ENCODE data around the gene EXOSC1.
A peak's percentile ranks its signal among the peaks of the same experiment; 100 is the strongest.
"Not testable (repeated sequence)": the region's sequence is repeated elsewhere in the genome, so short reads cannot be mapped to it uniquely, and the experiment has no call there.

The EXOSC1 gene

DNA sequence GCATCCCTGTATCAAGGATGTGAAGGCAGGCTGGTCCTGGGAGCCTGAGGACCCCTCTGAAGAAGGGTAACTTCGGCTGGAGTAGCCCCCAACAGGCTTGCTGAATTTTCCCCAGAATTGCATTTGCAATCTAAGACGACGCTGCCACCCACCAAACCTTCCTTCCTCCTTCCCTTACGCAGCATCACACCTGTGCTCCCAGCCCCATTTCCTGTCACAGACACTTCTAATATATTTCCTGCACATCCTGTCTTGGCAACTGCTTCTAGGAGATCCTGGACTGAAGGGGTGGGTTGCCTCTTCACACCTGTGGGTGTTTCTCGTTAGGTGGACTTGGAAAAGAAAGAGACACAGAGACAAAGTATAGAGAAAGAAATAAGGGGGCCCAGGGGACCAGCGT lies 29.2 kb downstream of the EXOSC1 start:
- no peak for DNase-seq (ENCODE audit: low read depth, low spot score)
- no peak overlapping the region for H3K4me3 ChIP-seq (ENCODE audit: low read depth, low read length)
- in situ Hi-C loops (cut with HindIII; ENCODE audit: low sequenced_read_pairs) = no loop called here
- TF ChIP-seq CTCF (IDR thresholded peaks at IDR 0.05; ENCODE audit: low read depth, low read length) = no peak

- DNase-seq (ENCODE audit: low read depth, low spot score) = no peak
- H3K4me3 ChIP-seq (ENCODE audit: low read depth, low read length) = no peak overlapping the region
- in situ Hi-C loops (cut with HindIII; ENCODE audit: low sequenced_read_pairs) = no loop called here
- no peak for TF ChIP-seq CTCF (IDR thresholded peaks at IDR 0.05; ENCODE audit: low read depth, low read length)
These were observed 32.9 kb downstream of the EXOSC1 start for GRCh38 chr10:97412891-97413304.

DNA sequence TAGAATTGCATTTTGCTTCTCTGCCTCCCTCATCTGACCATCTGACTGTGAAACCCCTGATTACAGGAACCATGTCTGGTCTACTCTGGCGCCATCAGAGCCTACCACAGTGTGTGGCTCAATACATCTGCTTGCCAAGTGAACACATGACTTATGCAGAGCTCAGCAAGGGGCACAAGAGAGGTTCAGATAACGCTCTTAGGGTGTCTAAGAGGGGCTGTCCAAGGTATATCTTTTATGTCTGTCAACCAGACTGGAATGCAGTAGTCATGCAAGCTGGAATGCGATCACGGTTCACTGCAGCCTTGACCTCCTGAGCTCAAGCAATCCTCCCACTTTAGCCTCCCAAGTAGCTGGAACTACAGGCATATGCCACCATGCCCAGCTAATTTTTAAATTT lies 34.4 kb downstream of the EXOSC1 start:
- no peak for TF ChIP-seq CTCF (IDR thresholded peaks at IDR 0.05; ENCODE audit: low read depth, low read length)
- peak; percentile 13 for DNase-seq (ENCODE audit: low read depth, low spot score)
- in situ Hi-C loops (cut with HindIII; ENCODE audit: low sequenced_read_pairs) = no loop called here
- H3K4me3 ChIP-seq (ENCODE audit: low read depth, low read length) = no peak overlapping the region

GRCh38 chr10:97408496-97408992 lies 37.3 kb downstream of the EXOSC1 start:
- no peak for DNase-seq (ENCODE audit: low read depth, low spot score)
- TF ChIP-seq CTCF (IDR thresholded peaks at IDR 0.05; ENCODE audit: low read depth, low read length) = no peak
- H3K4me3 ChIP-seq (ENCODE audit: low read depth, low read length) = no peak overlapping the region
- in situ Hi-C loops (cut with HindIII; ENCODE audit: low sequenced_read_pairs) = no loop called here

DNA sequence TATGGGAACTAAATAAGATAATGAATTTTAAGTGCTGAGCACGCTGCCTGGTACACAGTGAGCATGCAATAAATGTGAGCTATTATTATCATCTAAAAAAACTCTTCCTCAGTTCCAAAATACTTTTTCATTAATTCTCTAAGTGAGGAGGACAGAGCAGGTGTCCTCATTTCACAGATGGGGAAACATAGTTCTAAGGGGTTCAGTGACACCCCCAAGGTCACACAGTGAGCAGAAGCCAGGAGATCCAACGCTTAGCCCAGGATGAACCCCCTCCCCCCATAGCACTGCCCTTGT lies 37.9 kb downstream of the EXOSC1 start:
- no peak for TF ChIP-seq CTCF (IDR thresholded peaks at IDR 0.05; ENCODE audit: low read depth, low read length)
- H3K4me3 ChIP-seq (ENCODE audit: low read depth, low read length) = no peak overlapping the region
- in situ Hi-C loops (cut with HindIII; ENCODE audit: low sequenced_read_pairs) = no loop called here
- DNase-seq (ENCODE audit: low read depth, low spot score) = no peak

DNA sequence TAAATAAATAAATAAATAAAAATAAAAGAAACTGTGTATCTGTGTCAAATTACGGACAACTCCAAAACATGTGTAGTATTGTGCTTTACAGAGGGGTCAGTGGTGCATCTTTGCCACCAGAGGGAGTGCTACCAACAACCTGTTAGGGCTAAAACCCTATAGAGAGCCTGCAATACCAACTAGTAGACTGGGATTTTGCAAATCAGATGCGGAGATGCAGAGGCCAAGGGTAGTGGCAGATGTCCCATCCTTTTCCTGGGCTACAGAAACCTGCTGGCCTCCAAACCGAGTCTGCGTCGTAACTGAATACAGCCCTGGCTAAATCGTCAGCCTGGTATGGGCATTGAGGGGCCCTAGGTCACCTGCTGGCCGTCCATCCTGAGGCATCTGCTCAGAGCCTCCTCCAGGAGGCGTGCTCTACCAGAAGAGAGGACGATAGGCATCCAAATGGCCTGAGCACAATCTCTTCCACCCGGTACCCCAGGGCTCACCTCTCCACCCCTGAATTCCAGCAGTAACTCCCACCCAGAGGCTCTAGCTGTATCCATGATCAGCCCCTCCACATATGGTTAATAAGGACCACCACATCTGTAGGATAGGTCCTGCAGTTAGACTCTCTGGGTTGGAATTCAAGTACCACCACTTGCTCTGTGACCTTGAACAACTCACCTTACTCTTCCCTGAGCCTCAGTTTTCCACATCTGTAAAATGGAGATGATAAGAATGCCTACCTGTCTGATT lies 38.4 kb downstream of the EXOSC1 start:
- TF ChIP-seq CTCF (IDR thresholded peaks at IDR 0.05; ENCODE audit: low read depth, low read length) = peak; percentile 76
- peak; percentile 78 for DNase-seq (ENCODE audit: low read depth, low spot score)
- H3K4me3 ChIP-seq (ENCODE audit: low read depth, low read length) = no peak overlapping the region
- in situ Hi-C loops (cut with HindIII; ENCODE audit: low sequenced_read_pairs) = no loop called here

DNA sequence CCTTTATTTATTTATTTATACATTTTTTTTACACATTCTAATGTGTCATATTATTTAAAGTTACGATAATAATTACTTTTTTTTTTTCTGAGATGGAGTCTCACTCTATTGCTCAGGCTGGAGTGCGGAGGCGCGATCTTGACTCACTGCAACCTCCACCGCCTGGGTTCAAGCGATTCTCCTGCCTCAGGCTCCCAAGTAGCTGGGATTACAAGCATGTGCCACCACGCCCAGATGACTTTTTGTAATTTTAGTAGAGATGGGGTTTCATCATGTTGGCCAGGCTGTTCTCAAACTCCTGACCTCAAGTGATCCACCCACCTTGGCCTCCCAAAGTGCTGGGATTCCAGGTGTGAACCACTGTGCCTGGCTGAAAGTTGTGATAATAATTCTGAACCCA lies 39.3 kb downstream of the EXOSC1 start:
- DNase-seq (ENCODE audit: low read depth, low spot score); in situ Hi-C loops (cut with HindIII; ENCODE audit: low sequenced_read_pairs); H3K4me3 ChIP-seq (ENCODE audit: low read depth, low read length): not testable (repeated sequence)

Data from astrocyte of the spinal cord (primary cell).